DMS 273 (cell line): Measurements from ENCODE around the gene NCKAP5.

ENCODE experiments used
- DNase-seq: peaks from one replicate; lab custom pipeline; 2025; ENCODE audit not compliant: unreplicated experiment; lab: John Stamatoyannopoulos, UW

NCKAP5 gene

GRCh38 chr2:133110201-133110600, 458.1 kb downstream of the NCKAP5 start:
- DNase-seq, result no peak

GRCh38 chr2:133109772-133110171, 458.5 kb downstream of the NCKAP5 start:
- no peak for DNase-seq

- no peak for DNase-seq
Observed at GRCh38 chr2:133107058-133107815, 461.0 kb downstream of the NCKAP5 start.

GRCh38 chr2:133104871-133105270, 463.4 kb downstream of the NCKAP5 start:
- DNase-seq, result no peak

GRCh38 chr2:133098787-133099186, 469.5 kb downstream of the NCKAP5 start:
- no peak for DNase-seq

GRCh38 chr2:133097666-133098065, 470.6 kb downstream of the NCKAP5 start:
- DNase-seq, result no peak

- no peak for DNase-seq
Observed at GRCh38 chr2:133092571-133092970, 475.7 kb downstream of the NCKAP5 start.

- DNase-seq, result no peak
Observed at GRCh38 chr2:133090358-133090757, 477.9 kb downstream of the NCKAP5 start.

- no peak for DNase-seq
Observed at GRCh38 chr2:133086176-133086575, 482.1 kb downstream of the NCKAP5 start.

- DNase-seq, result peak; percentile 31
Observed at GRCh38 chr2:133085646-133086045, 482.6 kb downstream of the NCKAP5 start.

GRCh38 chr2:133082034-133082433, 486.2 kb downstream of the NCKAP5 start:
- DNase-seq, result no peak

- no peak for DNase-seq
Observed at GRCh38 chr2:133080822-133081221, 487.4 kb downstream of the NCKAP5 start.

- no peak for DNase-seq
Observed at GRCh38 chr2:133078667-133079411, 489.4 kb downstream of the NCKAP5 start.

GRCh38 chr2:133077269-133077822, 490.9 kb downstream of the NCKAP5 start:
- no peak for DNase-seq

GRCh38 chr2:133072837-133073694, 495.2 kb downstream of the NCKAP5 start:
- no peak for DNase-seq

GRCh38 chr2:133063775-133064174, 504.5 kb downstream of the NCKAP5 start:
- DNase-seq, result peak; percentile 22

- peak; percentile 11 for DNase-seq
Observed at GRCh38 chr2:133062931-133063665, 505.2 kb downstream of the NCKAP5 start.

GRCh38 chr2:133061874-133062593, 506.2 kb downstream of the NCKAP5 start:
- DNase-seq, result peak; percentile 33

- DNase-seq, result no peak
Observed at GRCh38 chr2:133054297-133054696, 514.0 kb downstream of the NCKAP5 start.

- no peak for DNase-seq
Observed at GRCh38 chr2:133053541-133053940, 514.7 kb downstream of the NCKAP5 start.
